Transverse colon (tissue), 4 donors: ENCODE results near the gene VPS13A. TPM values are rescaled to one million over a fixed set of nuclear protein-coding genes. Genes with fewer than 3 reads are reported as not detected.

Source experiments
- DNase-seq: peaks from one replicate; pipeline ENCODE4 v3.0.0-alpha.2; 2019
- H3K27ac ChIP-seq, 4 donors: fragments of 200-600 bp; sonication (generic); 2 replicates each; pipeline ENCODE4 v1.5.1; 2016 to 2018; ENCODE audit warnings: inconsistent platforms in 4 of 4
- H3K27me3 ChIP-seq: fragments of 200-600 bp; sonication (generic); 2 replicates; pipeline ENCODE4 v1.5.1; 2017; ENCODE audit warnings: inconsistent platforms
- H3K36me3 ChIP-seq, 4 donors: fragments of 200-600 bp; sonication (generic); 2 replicates each; pipeline ENCODE4 v1.5.1; 2017 to 2019; ENCODE audit warnings: inconsistent platforms in 4 of 4
- H3K4me1 ChIP-seq, 4 donors: fragments of 200-600 bp; sonication (generic); 2 replicates each; pipeline ENCODE4 v1.5.1; 2017 to 2020; ENCODE audit warnings: inconsistent platforms in 4 of 4
- H3K4me3 ChIP-seq, 4 donors: fragments of 200-600 bp; sonication (generic); 1 replicate in 1 of 4; 2 replicates in 3 of 4; pipeline versions ENCODE4 v1.5.1 to v1.6.1; 2017 to 2019; ENCODE audit warnings: inconsistent platforms in 4 of 4
- H3K9me3 ChIP-seq, 2 donors: fragments of 200-600 bp; sonication (generic); 2 replicates each; pipeline ENCODE4 v1.5.1; 2017 to 2019; ENCODE audit warnings: inconsistent platforms in 2 of 2
- EP300 ChIP-seq: sonication (generic); formaldehyde crosslinking; IDR thresholded peaks from one replicate; pipeline ENCODE4 v1.6.1; 2017; ENCODE audit warnings: antibody characterized with exemption, low read depth
- POLR2A ChIP-seq: fragments of 450-650 bp; IDR thresholded peaks from one replicate; pipeline ENCODE4 v1.6.1; 2016; ENCODE audit warnings: antibody characterized with exemption, mild to moderate bottlenecking, moderate library complexity
- POLR2AphosphoS5 ChIP-seq, 3 donors: sonication (generic); formaldehyde crosslinking; IDR thresholded peaks; one replicate each; pipeline ENCODE4 v1.6.1; 2016; ENCODE audit warnings: antibody characterized with exemption in 3 of 3
- whole genome bisulfite sequencing, 2 donors: methylation state at CpG; one replicate each; pipeline ENCODE4 v1.1.5; 2018; ENCODE audit warnings: low coverage in 1 of 2; 5-methylcytosine and 5-hydroxymethylcytosine counted together
- in situ Hi-C, 4 donors: fragments of 200-750 bp; cut with MboI; loops; one replicate each; pipeline versions ENCODE4 v1.15.0 to v1.15.1; 2017; ENCODE audit warnings: low sequenced_read_pairs in 3 of 4, low pct_ligation_motif_present in 1 of 4, low pct_unique_long_range_greater_than_20kb in 1 of 4
- intact Hi-C: fragments of 100-400 bp; cut with DNase I; formaldehyde crosslinking; loops from one replicate; pipeline ENCODE4 v1.15.1; 2023; ENCODE audit warnings: low total_unique reads
- total RNA-seq, 4 donors: library from RNA; depleted of rRNA; stranded (reverse); fragments of >200 nt; gene quantifications; one replicate each; pipeline ENCODE4 v1.1.0, GENCODE V29; 2016
- TF ChIP-seq, protein P1 (sequence below), 5 experiments: fragments of 200-600 bp in 3 of 5; fragments of 450-650 bp in 2 of 5; sonication (generic) in 3 of 5; IDR thresholded peaks; 1 replicate in 2 of 5; 2 replicates in 3 of 5; pipeline ENCODE4 v1.5.1; 2016 to 2017; ENCODE audit warnings: antibody characterized with exemption in 5 of 5, inconsistent platforms in 3 of 5, mild to moderate bottlenecking in 2 of 5, moderate library complexity in 1 of 5

VPS13A gene
- total RNA-seq, 4 donors from 2014 or later: 88.8 to 148 (median 115) TPM

GRCh38 chr9:77421506-77422265 is 244.4 kb downstream of the VPS13A start:
- no peak for TF ChIP-seq POLR2A
- TF ChIP-seq POLR2AphosphoS5 (IDR thresholded peaks at IDR 0.05): no peak
- TF ChIP-seq, protein P1, sequence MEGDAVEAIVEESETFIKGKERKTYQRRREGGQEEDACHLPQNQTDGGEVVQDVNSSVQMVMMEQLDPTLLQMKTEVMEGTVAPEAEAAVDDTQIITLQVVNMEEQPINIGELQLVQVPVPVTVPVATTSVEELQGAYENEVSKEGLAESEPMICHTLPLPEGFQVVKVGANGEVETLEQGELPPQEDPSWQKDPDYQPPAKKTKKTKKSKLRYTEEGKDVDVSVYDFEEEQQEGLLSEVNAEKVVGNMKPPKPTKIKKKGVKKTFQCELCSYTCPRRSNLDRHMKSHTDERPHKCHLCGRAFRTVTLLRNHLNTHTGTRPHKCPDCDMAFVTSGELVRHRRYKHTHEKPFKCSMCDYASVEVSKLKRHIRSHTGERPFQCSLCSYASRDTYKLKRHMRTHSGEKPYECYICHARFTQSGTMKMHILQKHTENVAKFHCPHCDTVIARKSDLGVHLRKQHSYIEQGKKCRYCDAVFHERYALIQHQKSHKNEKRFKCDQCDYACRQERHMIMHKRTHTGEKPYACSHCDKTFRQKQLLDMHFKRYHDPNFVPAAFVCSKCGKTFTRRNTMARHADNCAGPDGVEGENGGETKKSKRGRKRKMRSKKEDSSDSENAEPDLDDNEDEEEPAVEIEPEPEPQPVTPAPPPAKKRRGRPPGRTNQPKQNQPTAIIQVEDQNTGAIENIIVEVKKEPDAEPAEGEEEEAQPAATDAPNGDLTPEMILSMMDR (IDR thresholded peaks at IDR 0.05): no peak
- TF ChIP-seq EP300: no peak
- H3K27ac ChIP-seq: no peak overlapping the region
- in situ Hi-C loops (no loop called here), intact Hi-C loops (no loop called here)
- 88 to 94% methylated on average over 9 to 10 of the region's 10 CpGs for WGBS, 2 donors
- no peaks in the 10 kb centered on the region for H3K4me1 ChIP-seq
- no peaks in the 10 kb centered on the region for H3K27me3 ChIP-seq
- H3K36me3 ChIP-seq: no peaks in the 10 kb centered on the region
- DNase-seq: no peak
- H3K9me3 ChIP-seq: no peaks in the 10 kb centered on the region
- no peak overlapping the region for H3K4me3 ChIP-seq

DNA sequence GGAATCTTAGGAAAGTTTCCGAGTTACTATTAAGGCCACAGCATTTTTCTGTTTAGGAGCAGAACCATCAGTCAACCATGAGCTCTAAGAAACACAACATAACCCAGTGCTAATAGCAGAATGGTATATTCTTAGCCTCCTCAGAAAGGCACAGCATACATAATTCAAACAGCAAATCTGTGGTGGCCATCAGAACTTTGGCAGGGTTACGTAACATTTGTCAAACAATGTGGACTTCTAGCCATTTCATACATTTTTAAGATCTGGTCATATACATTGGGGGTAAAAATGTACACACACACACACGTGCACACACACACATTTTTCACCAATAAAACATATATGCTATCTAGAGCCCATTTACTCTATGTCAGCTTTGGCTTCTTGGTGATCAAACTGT is 245.6 kb downstream of the VPS13A start:
- Histone ChIP-seq H3K4me3 (no peak overlapping the region), H3K36me3 (no peaks in the 10 kb centered on the region), H3K4me1 (no peaks in the 10 kb centered on the region), H3K27ac (no peak overlapping the region), H3K27me3 (no peaks in the 10 kb centered on the region), H3K9me3 (no peaks in the 10 kb centered on the region)
- WGBS, 2 donors: 94% methylated on average over 2 to 3 of the region's 3 CpGs
- DNase-seq: no peak
- intact Hi-C loops: no loop called here
- TF ChIP-seq EP300 (no peak), POLR2A (no peak)
- TF ChIP-seq, protein P1 (IDR thresholded peaks at IDR 0.05): no peak
- in situ Hi-C loops: no loop called here

DNA sequence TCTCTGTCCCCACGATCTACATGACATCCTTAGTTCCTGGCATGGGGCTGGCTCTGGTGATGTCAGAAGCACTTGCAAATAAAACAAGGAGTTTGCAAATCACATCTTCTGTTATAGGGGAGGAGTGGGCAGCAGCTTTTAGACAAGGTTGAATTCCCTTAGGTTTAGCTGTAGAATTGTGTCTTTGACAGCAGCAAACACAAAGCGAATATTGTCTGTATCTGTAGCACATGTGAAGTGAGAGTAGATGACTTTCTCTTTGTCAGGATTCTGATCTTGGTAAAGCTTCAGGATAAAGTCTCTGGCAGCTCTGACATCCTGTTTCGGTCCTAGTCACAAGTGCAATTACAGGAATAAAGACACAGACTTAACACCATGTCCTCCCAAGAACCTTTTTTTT is 246.5 kb downstream of the VPS13A start:
- no peak for DNase-seq
- Histone ChIP-seq H3K27ac (no peak overlapping the region), H3K9me3 (no peaks in the 10 kb centered on the region), H3K36me3 (no peaks in the 10 kb centered on the region), H3K4me3 (no peak overlapping the region), H3K27me3 (no peaks in the 10 kb centered on the region), H3K4me1 (no peaks in the 10 kb centered on the region)
- in situ Hi-C loops (no loop called here), intact Hi-C loops (no loop called here)
- TF ChIP-seq, protein P1 (IDR thresholded peaks at IDR 0.05): no peak
- no peak for TF ChIP-seq POLR2A
- no peak for TF ChIP-seq EP300
- no peak for TF ChIP-seq POLR2AphosphoS5 (IDR thresholded peaks at IDR 0.05)
- 88 to 93% methylated on average over 3 of the region's 3 CpGs for WGBS, 2 donors

DNA sequence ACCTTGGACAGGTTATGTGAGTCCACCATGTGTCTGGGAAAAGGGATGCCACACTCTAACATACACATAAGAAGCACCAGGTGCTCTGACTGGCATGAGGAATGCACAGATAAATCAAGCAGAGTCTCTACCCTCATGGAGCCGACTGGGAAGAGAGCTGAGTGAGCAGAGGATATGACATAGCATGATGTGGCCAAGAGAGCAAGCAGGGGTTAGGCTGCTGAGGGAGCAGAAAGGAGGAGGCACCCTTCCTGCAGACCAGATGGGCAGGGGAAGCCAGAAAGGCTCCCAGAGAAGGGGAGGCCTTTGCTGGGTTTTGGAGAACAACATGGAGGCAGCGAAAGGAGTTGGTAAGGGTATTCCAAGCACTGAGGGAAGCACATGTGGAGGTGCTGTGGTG is 247.7 kb downstream of the VPS13A start:
- no peaks in the 10 kb centered on the region for H3K27me3 ChIP-seq

More for the DNA sequence above, 247.7 kb downstream of the VPS13A start:
- WGBS, 2 donors: 86 to 100% methylated on average over 2 of the region's 2 CpGs
- H3K9me3 ChIP-seq: no peaks in the 10 kb centered on the region
- H3K27ac ChIP-seq: no peak overlapping the region
- H3K4me3 ChIP-seq: no peak overlapping the region
- no peak for DNase-seq
- in situ Hi-C loops: loop anchor here in 3 of 4 donors (25.0 kb wide), 2 partner anchors 312 to 612 kb away; partner anchors contain the start of gene GNAQ (in 1 of the 3)
- intact Hi-C loops: no loop called here
- H3K36me3 ChIP-seq: no peaks in the 10 kb centered on the region
- no peaks in the 10 kb centered on the region for H3K4me1 ChIP-seq
- TF ChIP-seq, protein P1 (IDR thresholded peaks at IDR 0.05): no peak
- TF ChIP-seq POLR2AphosphoS5 (IDR thresholded peaks at IDR 0.05): no peak
- no peak for TF ChIP-seq POLR2A
